C4-2B (cell line): ENCODE data around the gene STEAP1B.

Experiments used
- ZFX ChIP-seq: fragments of 450-650 bp; IDR thresholded peaks from 2 replicates; pipeline ENCODE4 v1.6.1; 2017
- TF ChIP-seq, protein P1 (sequence below): fragments of 450-650 bp; conservative IDR thresholded peaks from 2 replicates; pipeline ENCODE4 v1.5.1; 2017; ENCODE audit warnings: mild to moderate bottlenecking

DNA sequence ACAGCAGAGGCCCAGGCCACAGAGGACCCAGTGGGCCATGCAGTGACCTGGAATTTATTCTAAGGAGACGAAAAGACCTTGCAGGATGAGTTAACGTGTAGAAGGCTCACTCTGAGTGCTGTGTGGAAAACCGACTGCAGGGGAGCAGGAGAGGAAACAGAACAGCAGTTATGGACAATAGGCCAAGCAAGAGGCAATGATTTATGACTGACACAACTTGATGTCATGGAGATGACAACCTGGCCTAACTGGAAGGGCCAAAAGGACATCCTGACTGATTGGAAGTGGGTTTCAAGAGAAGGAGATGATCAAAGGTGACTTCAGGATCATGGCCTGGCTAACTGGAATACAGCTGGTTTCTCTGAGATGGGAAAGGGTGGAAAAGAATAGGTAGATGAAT is 72.9 kb downstream of the STEAP1B start:
- TF ChIP-seq, protein P1, sequence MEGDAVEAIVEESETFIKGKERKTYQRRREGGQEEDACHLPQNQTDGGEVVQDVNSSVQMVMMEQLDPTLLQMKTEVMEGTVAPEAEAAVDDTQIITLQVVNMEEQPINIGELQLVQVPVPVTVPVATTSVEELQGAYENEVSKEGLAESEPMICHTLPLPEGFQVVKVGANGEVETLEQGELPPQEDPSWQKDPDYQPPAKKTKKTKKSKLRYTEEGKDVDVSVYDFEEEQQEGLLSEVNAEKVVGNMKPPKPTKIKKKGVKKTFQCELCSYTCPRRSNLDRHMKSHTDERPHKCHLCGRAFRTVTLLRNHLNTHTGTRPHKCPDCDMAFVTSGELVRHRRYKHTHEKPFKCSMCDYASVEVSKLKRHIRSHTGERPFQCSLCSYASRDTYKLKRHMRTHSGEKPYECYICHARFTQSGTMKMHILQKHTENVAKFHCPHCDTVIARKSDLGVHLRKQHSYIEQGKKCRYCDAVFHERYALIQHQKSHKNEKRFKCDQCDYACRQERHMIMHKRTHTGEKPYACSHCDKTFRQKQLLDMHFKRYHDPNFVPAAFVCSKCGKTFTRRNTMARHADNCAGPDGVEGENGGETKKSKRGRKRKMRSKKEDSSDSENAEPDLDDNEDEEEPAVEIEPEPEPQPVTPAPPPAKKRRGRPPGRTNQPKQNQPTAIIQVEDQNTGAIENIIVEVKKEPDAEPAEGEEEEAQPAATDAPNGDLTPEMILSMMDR: no peak
- no peak for TF ChIP-seq ZFX
